Right cardiac atrium (tissue), 5 donors: ENCODE measurements around the gene TVP23C. TPM values are rescaled to one million over a fixed set of nuclear protein-coding genes. Genes with fewer than 3 reads are reported as not detected.

Experiments
- ATAC-seq, 2 donors: fragments of 200-7000 bp; cut with Tn5 transposase; one replicate each; pipeline versions ENCODE4 v1.8.0 to v1.9.1; 2020; ENCODE audit warnings: moderate library complexity in 2 of 2, mild to moderate bottlenecking in 1 of 2
- DNase-seq, 3 donors: peaks; one replicate each; pipeline ENCODE4 v3.0.0-alpha.2; 2020
- H3K27ac ChIP-seq: one replicate; pipeline ENCODE4 v1.5.1; 2013; ENCODE audit warnings: mild to moderate bottlenecking, low read length, control low read depth, moderate library complexity
- H3K27me3 ChIP-seq: one replicate; pipeline ENCODE4 v1.6.1; 2013; ENCODE audit not compliant: control insufficient read depth, insufficient read depth
- H3K4me1 ChIP-seq: one replicate; pipeline ENCODE4 v1.6.1; 2013; ENCODE audit warnings: low read length; ENCODE audit not compliant: control insufficient read depth, insufficient read depth
- H3K4me3 ChIP-seq: one replicate; pipeline ENCODE4 v1.5.1; 2013; ENCODE audit warnings: low read length, control low read depth
- H3K9me3 ChIP-seq: one replicate; pipeline ENCODE4 v1.6.1; 2013; ENCODE audit warnings: low read length; ENCODE audit not compliant: control insufficient read depth
- WGBS: extraction: QIAGEN DNeasy Blood & Tissue Kit; methylation state at CpG from one replicate; pipeline ENCODE4 v1.1.7; 2013; 5-methylcytosine and 5-hydroxymethylcytosine counted together
- intact Hi-C, 4 donors: fragments of 100-400 bp; cut with DNase I; formaldehyde crosslinking; loops; one replicate each; pipeline versions ENCODE4 v1.11.0 to v1.14.0; 2022 to 2023
- polyA plus RNA-seq: library from polyadenylated mRNA; stranded (reverse); fragments of 200-250 nt; gene quantifications from one replicate; pipeline ENCODE4 v1.2.3, GENCODE V29; 2013
- total RNA-seq, 4 donors: library from RNA; stranded (reverse); fragmentation: NEBNext Ultra II Directional; extraction: Animal tissue kit (Norgen Biotek cat#: 25700); gene quantifications; one replicate each; pipeline ENCODE4 v1.2.1, GENCODE V29; 2021
- donor health status: healthy with polysubstance abuse.
- donor health status: DM: no; HTN: yes; CAD: no.
- donor health status: DM: no; HTN: no; CAD: no.
- donor health status: DM: no; HTN: yes; CAD: no; lungs with severe emphysema.
- donor health status: DM: yes; HTN: yes; CAD: no.

The TVP23C gene
- total and polyA plus RNA-seq, 5 donors = 3.5 to 9.0 (median 5.8) TPM

DNA sequence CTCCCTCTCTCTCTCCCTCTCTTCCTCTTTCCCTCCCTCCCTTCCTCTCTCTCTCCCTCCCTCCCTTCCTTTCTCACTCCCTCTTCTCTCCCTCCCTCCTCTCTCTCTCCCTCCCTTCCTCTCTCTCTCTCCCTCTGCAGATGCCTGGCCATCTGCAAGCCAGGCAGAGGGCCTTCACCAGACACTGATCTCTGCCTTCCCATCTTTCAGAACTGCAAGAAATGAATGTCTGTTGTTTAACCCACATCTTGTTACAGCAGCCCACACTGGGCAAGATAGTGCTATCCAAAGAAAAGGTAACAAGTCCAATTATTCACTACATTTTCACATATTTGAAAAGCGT, 69.6 kb downstream of the TVP23C start:
- Histone ChIP-seq H3K4me1 (peaks cover 4% of the 10 kb centered on the region), H3K27ac (no peak overlapping the region), H3K4me3 (no peak overlapping the region), H3K9me3 (no peaks in the 10 kb centered on the region), H3K27me3 (no peaks in the 10 kb centered on the region)
- WGBS = 98% methylated on average over 1 of the region's 1 CpG
- DNase-seq (no peak), ATAC-seq (no peak)
- intact Hi-C loops = loop anchor here in 1 of 4 donors (10.0 kb wide), 1 partner anchor 49 kb away; no protein-coding TSS in a partner anchor

DNA sequence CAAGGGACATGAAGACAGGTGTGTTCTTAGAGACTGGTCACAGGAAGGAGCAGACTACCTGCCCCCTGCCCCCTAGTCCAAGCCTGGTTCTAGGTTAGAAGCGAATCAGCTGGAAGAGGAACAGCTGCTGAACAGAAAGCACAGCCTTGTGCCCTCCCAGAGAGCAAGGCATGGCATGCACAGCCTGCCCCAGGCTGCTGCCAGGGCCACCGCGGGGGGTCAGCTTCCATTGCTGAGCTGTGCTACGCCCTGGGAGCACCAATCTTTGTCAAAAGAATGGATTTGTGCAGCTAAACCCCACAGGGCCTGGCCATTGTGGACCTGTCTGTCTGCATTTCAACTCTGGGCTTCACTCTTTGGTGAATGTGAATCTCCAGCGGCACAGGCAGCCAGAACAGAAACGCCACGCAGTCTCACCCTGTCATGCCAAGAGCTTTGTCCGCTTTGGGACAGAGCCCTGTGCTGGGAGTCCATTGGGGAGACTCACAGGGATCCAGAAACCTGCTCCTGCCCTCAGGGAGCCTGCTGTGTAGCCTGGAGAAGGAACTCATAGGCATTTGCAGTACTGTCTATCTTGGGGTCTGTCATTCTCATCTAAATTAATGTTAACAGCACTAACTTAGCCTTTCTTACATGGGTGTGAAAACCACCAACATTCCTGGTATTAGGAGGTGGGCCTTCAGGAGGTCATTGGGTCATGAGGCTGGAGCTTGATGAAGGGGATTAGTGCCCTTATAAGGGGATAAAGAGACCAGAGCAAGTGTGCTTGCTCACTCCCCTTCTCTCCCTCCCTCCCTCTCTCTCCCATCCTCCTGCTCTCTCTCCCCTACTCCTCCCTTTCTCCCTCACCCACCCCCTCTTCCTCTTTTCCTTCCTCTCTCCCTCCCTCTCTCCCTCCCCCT, 70.2 kb downstream of the TVP23C start:
- Histone ChIP-seq H3K4me3 (no peak overlapping the region), H3K9me3 (no peaks in the 10 kb centered on the region), H3K27ac (no peak overlapping the region), H3K27me3 (no peaks in the 10 kb centered on the region), H3K4me1 (peaks cover 4% of the 10 kb centered on the region)
- DNase-seq = no peak
- WGBS = 94% methylated on average over 8 of the region's 8 CpGs
- intact Hi-C loops = loop anchor here in 1 of 4 donors (10.0 kb wide), 1 partner anchor 48 kb away; no protein-coding TSS in a partner anchor
- ATAC-seq = no peak

DNA sequence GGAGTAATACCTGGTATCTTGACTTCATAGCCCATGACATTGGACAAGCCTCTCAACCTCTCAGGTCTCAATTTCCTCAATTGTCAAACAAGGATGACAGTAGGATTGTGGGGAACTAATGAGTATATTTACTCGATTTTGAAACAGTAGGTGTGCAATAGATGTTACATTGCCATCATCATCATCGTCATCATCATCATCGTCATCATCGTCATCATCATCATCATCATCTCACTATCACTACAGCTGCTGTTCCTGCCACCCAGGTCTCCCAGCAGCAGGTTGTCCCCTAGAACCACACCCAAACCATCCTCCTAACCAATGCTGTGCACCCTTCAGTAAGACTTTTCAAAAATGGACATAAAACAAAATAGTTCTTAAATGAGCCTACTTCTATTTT, 71.1 kb downstream of the TVP23C start:
- no peak overlapping the region for H3K27ac ChIP-seq
- H3K4me1 ChIP-seq = peaks cover 4% of the 10 kb centered on the region
- ATAC-seq (no peak), DNase-seq (no peak)
- H3K27me3 ChIP-seq = no peaks in the 10 kb centered on the region
- 96% methylated on average over 4 of the region's 4 CpGs for WGBS
- H3K4me3 ChIP-seq = no peak overlapping the region
- no peaks in the 10 kb centered on the region for H3K9me3 ChIP-seq
- intact Hi-C loops = loop anchor here in 1 of 4 donors (10.0 kb wide), 1 partner anchor 47 kb away; no protein-coding TSS in a partner anchor

DNA sequence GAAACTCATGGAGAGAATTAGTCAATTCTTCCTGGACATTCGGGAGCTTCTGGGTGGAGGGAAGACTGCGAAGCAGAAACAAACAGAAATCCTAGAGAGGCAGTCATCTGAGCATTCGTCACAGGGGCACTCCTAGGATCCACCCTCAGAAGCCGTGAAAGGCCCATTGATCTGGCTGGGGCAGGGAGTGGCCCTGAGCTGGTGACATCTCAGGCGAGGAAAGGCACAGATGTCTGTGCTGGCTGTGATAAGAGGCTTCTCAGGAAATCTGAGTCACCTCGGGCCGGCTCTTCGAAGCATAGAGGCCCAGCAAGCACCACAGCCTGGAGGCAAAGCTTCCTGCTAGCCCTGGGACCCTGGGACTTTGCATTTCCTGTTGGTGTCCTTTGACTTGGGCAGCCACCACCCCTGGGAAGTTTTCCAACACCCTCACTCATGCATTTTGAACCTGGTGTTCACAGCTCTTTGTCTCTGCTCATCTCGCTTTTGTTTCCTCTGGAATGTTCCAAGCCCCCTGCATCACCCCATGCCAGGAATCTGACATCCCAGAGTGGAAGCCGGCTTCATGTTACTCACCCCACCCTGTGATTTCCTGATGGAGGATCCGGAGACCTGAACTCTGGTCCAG, 72.5 kb downstream of the TVP23C start:
- no peaks in the 10 kb centered on the region for H3K27me3 ChIP-seq
- H3K4me3 ChIP-seq = no peak overlapping the region
- no peaks in the 10 kb centered on the region for H3K9me3 ChIP-seq
- 29% methylated on average over 11 of the region's 11 CpGs for WGBS
- no peaks in the 10 kb centered on the region for H3K4me1 ChIP-seq
- ATAC-seq (peak; percentile 92 to 99), DNase-seq (peak; percentile 83 to 90 (median 86))
- intact Hi-C loops = loop anchor here in 2 of 4 donors (2.0 to 10.0 kb wide), 2 partner anchors 14 to 46 kb away; no protein-coding TSS in a partner anchor
- H3K27ac ChIP-seq = peak overlapping the region; percentile 84

DNA sequence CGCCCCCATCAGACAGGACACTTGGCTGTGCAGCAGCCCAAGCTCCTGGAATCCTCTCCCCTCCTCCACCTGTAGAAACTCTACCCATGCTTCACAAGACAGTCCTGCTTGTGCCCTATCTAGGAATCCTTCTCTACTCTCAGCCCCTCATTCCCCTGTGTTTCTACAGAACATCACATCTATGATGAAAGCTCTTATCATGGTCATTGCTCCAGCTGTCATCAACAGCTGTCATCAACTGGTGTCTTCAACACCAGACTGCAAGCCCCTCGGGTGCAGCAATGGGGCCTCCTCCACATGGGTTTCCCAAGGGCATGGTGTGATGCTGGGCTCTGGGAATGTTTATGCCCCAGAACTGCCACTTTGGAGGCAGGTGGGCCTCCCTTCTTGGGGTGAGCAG, 74.7 kb downstream of the TVP23C start:
- Histone ChIP-seq H3K9me3 (no peaks in the 10 kb centered on the region), H3K4me3 (no peak overlapping the region), H3K27ac (no peak overlapping the region), H3K27me3 (no peaks in the 10 kb centered on the region), H3K4me1 (no peaks in the 10 kb centered on the region)
- WGBS = 71% methylated on average over 2 of the region's 2 CpGs
- DNase-seq = no peak
- intact Hi-C loops = no loop called here
- no peak for ATAC-seq

DNA sequence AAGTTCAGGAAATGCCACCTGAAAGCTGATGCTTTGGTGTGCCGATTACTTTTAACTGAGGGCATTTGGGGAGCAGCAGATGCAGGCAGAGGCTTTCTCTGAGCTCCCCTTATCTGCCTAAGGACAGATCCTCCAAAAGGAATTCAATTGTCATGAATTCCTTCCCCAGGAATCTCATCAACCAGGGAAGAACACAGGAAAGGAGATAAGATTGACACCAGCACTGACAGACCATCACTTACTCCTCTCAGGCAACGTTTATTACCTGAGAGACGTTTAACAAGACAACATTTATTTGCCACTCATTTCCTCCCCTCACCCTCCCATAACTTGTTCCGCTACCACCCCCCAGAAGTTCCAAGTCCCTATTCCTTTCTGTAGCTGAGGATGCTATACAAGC, 78.2 kb downstream of the TVP23C start:
- Histone ChIP-seq H3K4me3 (no peak overlapping the region), H3K27ac (no peak overlapping the region), H3K4me1 (no peaks in the 10 kb centered on the region), H3K9me3 (no peaks in the 10 kb centered on the region), H3K27me3 (no peaks in the 10 kb centered on the region)
- WGBS = 42% methylated on average over 4 of the region's 4 CpGs
- intact Hi-C loops = no loop called here
- DNase-seq = no peak
- no peak for ATAC-seq

DNA sequence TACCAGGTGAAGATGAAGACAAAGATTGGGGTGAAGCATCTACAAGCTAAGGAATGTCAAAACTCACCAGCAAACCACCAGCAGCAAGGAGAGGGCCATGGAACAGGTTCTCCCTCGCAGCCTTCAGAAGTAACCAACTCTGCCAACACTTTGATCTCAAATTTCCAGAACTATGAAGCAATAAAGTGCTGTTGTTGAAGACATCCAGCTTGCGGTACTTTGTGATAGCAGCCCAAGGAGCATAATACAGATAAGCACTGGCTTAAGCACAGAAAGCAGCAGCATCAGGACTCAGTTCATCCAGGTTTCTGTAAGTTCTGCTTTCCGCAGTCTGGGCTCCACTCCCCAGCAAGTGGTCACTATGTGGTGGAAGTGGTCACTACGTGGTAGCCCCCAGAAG, 79.9 kb downstream of the TVP23C start:
- peaks cover 8% of the 10 kb centered on the region for H3K4me1 ChIP-seq
- no peaks in the 10 kb centered on the region for H3K9me3 ChIP-seq
- H3K27ac ChIP-seq = no peak overlapping the region
- no peak overlapping the region for H3K4me3 ChIP-seq
- 64% methylated on average over 4 of the region's 4 CpGs for WGBS
- no peaks in the 10 kb centered on the region for H3K27me3 ChIP-seq
- ATAC-seq (no peak), DNase-seq (no peak)
- intact Hi-C loops = no loop called here

DNA sequence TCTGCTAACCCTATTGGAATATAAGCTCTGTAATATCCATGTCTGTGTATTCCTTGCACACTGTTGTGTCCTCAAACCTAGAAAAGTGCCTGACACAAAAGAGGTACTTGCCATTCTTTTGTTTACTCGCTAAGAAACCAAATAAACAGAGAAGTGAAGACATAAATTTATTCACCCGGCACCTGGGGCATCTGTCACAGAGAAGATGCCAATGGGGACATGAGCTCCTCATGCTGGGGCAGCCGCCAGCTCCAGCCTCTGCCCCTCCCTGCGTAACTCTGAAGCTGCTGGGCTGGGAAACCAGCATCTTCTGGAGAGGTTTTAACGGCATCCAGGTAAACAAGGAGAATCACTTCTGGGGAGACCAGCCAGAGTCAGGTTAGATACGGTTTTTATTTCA, 80.8 kb downstream of the TVP23C start:
- H3K9me3 ChIP-seq = no peaks in the 10 kb centered on the region
- intact Hi-C loops = no loop called here
- H3K4me3 ChIP-seq = no peak overlapping the region
- 83% methylated on average over 6 of the region's 6 CpGs for WGBS
- no peaks in the 10 kb centered on the region for H3K27me3 ChIP-seq
- ATAC-seq (no peak), DNase-seq (no peak)
- H3K4me1 ChIP-seq = peaks cover 8% of the 10 kb centered on the region
- no peak overlapping the region for H3K27ac ChIP-seq

DNA sequence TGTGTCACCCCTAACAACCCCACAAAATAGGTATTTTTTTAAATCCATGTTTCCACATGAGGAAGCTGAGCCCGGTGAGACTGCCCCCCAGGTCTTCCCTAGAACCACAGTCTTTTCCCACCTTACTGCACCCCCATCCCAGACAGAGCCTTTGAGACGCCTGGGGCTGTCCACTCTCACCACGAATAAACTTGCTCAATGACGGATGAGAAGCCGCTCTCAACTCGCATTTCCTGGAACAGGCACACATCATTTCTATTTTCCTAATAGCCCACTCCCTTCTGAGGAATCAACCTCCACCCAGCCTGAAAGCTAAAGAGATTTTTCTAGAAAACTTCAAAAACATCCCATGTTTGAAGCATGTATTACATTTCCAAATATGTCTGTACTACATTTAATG, 81.8 kb downstream of the TVP23C start:
- 86% methylated on average over 6 of the region's 6 CpGs for WGBS
- Histone ChIP-seq H3K9me3 (no peaks in the 10 kb centered on the region), H3K27ac (no peak overlapping the region), H3K4me3 (no peak overlapping the region), H3K4me1 (peaks cover 8% of the 10 kb centered on the region), H3K27me3 (no peaks in the 10 kb centered on the region)
- intact Hi-C loops = no loop called here
- ATAC-seq = no peak
- DNase-seq = no peak

DNA sequence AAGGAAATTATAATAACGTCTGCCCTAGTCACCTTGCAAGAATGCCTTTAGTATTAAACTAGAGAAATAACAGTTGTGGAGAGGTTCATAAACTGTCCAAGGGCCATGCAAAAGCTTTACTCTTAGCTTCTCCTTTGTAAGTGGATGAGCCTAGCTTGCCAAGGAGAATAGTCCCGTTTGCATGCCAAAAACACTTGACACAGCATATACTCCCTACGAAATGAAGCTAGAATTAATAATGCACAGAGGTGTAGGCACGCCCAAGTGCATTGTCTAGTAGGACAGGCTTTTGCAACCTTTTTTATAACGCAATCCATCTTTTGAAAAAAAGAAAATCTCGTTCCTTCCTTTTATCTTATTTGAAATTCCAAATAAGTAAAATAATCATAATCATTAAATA, 83.1 kb downstream of the TVP23C start:
- no peaks in the 10 kb centered on the region for H3K27me3 ChIP-seq
- no peak for ATAC-seq
- no peaks in the 10 kb centered on the region for H3K9me3 ChIP-seq
- peaks cover 8% of the 10 kb centered on the region for H3K4me1 ChIP-seq
- no peak for DNase-seq
- WGBS = 64% methylated on average over 6 of the region's 6 CpGs
- no peak overlapping the region for H3K27ac ChIP-seq
- H3K4me3 ChIP-seq = no peak overlapping the region
- intact Hi-C loops = no loop called here

DNA sequence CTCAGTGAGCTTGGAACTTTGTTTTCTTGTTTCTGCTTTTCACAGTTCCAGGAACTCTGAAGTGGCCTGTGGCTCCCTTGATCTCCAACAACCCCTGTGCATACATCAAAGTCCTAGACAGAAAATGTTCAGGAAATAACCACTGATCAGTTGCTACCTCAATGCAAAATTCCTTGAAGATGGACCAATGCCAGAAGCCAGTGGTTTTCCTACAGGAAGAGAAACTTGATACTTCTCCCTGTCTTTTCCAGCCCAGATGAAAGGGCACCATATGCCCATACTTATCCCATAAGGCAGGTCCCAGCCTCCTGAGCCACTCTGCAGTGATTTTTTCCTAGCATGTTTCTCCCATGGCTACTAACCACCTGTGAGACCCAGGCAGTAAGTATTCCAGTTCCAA, 83.6 kb downstream of the TVP23C start:
- ATAC-seq = no peak
- H3K9me3 ChIP-seq = no peaks in the 10 kb centered on the region
- intact Hi-C loops = no loop called here
- no peak overlapping the region for H3K4me3 ChIP-seq
- H3K27ac ChIP-seq = no peak overlapping the region
- no peak for DNase-seq
- H3K4me1 ChIP-seq = peaks cover 8% of the 10 kb centered on the region
- no peaks in the 10 kb centered on the region for H3K27me3 ChIP-seq
